ENCODE data around the gene TBC1D22B.

DNA sequence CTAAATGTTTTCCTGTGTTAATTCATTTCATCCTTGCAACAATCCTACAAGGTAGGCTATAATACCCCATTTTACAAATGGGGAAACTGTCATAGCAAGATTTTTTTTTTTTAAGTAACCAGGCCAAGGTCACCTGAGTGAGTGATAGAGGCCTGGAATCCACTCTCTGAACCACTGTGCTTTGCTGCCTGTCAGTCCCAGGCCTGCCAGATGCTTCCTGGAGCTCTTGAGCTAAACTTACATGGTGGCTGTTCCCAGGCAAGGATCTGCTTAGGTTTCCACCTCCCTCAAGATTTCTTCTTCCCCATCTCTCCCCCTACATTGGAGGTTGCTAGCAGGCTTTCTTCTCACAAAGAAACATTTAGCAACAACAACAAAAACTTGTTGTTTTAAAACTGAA lies 63.5 kb downstream of the TBC1D22B start:
- TF ChIP-seq, protein P1, sequence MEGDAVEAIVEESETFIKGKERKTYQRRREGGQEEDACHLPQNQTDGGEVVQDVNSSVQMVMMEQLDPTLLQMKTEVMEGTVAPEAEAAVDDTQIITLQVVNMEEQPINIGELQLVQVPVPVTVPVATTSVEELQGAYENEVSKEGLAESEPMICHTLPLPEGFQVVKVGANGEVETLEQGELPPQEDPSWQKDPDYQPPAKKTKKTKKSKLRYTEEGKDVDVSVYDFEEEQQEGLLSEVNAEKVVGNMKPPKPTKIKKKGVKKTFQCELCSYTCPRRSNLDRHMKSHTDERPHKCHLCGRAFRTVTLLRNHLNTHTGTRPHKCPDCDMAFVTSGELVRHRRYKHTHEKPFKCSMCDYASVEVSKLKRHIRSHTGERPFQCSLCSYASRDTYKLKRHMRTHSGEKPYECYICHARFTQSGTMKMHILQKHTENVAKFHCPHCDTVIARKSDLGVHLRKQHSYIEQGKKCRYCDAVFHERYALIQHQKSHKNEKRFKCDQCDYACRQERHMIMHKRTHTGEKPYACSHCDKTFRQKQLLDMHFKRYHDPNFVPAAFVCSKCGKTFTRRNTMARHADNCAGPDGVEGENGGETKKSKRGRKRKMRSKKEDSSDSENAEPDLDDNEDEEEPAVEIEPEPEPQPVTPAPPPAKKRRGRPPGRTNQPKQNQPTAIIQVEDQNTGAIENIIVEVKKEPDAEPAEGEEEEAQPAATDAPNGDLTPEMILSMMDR (conservative IDR thresholded peaks at IDR 0.05; ENCODE audit: low read length) = no peak
- TF ChIP-seq EZH2phosphoT487 (IDR thresholded peaks at IDR 0.05; ENCODE audit: borderline replicate concordance, low read depth, low read length) = no peak
